IMR-90 (cell line): Measurements from ENCODE around the gene TMA7.

ENCODE experiments used
- BHLHE40 ChIP-seq: fragments of 150-350 bp; IDR thresholded peaks from 2 replicates; pipeline ENCODE4 v1.6.1; 2016; ENCODE audit warnings: mild to moderate bottlenecking, low read depth, low read length
- CEBPB ChIP-seq: IDR thresholded peaks from 2 replicates; pipeline ENCODE4 v1.6.1; 2012; ENCODE audit warnings: low read depth, low read length, improper control_type of control experiment
- CTCF ChIP-seq: conservative IDR thresholded peaks from 2 replicates; pipeline ENCODE4 v1.5.1; 2012; ENCODE audit warnings: mild to moderate bottlenecking, low read depth, low read length, improper control_type of control experiment
- ELK1 ChIP-seq: fragments of 150-350 bp; IDR thresholded peaks from 2 replicates; pipeline ENCODE4 v1.6.1; 2016; ENCODE audit warnings: low read depth, mild to moderate bottlenecking, low read length, moderate library complexity, borderline replicate concordance
- MAFK ChIP-seq: IDR thresholded peaks from 2 replicates; pipeline ENCODE4 v1.6.1; 2012; ENCODE audit warnings: low read depth, low read length, improper control_type of control experiment
- MAZ ChIP-seq: IDR thresholded peaks from 2 replicates; pipeline ENCODE4 v1.6.1; 2012; ENCODE audit warnings: low read depth, mild to moderate bottlenecking, low read length, improper control_type of control experiment, moderate library complexity, borderline replicate concordance
- POLR2A ChIP-seq: IDR thresholded peaks from 2 replicates; pipeline ENCODE4 v1.6.1; 2012; ENCODE audit warnings: mild to moderate bottlenecking, low read depth, low read length
- RAD21 ChIP-seq: IDR thresholded peaks from 2 replicates; pipeline ENCODE4 v1.6.1; 2012; ENCODE audit warnings: low read length, improper control_type of control experiment
- USF2 ChIP-seq: fragments of 150-350 bp; IDR thresholded peaks from 2 replicates; pipeline ENCODE4 v1.6.1; 2017; ENCODE audit warnings: mild to moderate bottlenecking, antibody characterized with exemption, low read length, low read depth

- TF ChIP-seq BHLHE40 (no peak), CTCF (no peak), ELK1 (no peak), MAZ (0 out of 2 replicates have a peak, but pooled peaks have one; percentile 41), MAFK (no peak), POLR2A (no peak), RAD21 (no peak), CEBPB (no peak), USF2 (no peak)
Observed at GRCh38 chr3:48429317-48429959, 10.6 kb upstream of the TMA7 start.
